NB4 (cell line): ENCODE results near the gene PCDHGC5.

ENCODE experiments used
- DNase-seq: peaks from one replicate; pipeline ENCODE4 v3.0.0; 2010; ENCODE audit warnings: low read depth
- H3K4me3 ChIP-seq: one replicate; pipeline ENCODE4 v1.5.1; 2011; ENCODE audit warnings: mild to moderate bottlenecking, low read depth, low read length, moderate library complexity
- MYC ChIP-seq: IDR thresholded peaks from 2 replicates; pipeline ENCODE4 v1.6.1; 2011; ENCODE audit warnings: low read depth, low read length
- POLR2A ChIP-seq: IDR thresholded peaks from 2 replicates; pipeline ENCODE4 v1.6.1; 2011; ENCODE audit warnings: mild to moderate bottlenecking; ENCODE audit not compliant: insufficient read length; ENCODE audit errors: extremely low read depth
- TF ChIP-seq, protein P1 (sequence below): IDR thresholded peaks from one replicate; pipeline ENCODE4 v1.5.1; 2012; ENCODE audit warnings: low read depth, low read length
- TF ChIP-seq, protein P2 (sequence below): IDR thresholded peaks from 2 replicates; pipeline ENCODE4 v1.6.1; 2011; ENCODE audit warnings: low read depth, low read length

Gene PCDHGC5

DNA sequence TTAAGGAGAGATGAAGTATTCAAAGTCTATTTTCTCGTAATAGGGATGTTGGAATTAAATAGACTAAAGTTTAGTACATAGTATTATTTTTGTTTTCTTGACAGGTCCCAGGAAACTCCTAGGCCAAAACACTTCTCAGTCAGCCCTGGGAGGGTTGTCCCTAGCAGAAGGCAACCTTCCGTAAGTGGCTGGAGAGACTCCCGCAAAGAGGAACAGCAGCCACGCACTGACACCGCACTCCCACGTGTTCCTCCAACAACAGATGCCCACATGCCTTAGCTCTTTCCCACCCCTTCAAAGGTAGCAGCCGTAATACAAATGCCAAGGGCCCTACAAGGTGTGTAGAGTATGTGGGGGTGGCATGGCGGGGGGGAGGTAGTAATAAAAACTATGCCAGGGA lies 28.4 kb downstream of the PCDHGC5 start:
- DNase-seq = no peak
- H3K4me3 ChIP-seq = no peak overlapping the region
- TF ChIP-seq, protein P1, sequence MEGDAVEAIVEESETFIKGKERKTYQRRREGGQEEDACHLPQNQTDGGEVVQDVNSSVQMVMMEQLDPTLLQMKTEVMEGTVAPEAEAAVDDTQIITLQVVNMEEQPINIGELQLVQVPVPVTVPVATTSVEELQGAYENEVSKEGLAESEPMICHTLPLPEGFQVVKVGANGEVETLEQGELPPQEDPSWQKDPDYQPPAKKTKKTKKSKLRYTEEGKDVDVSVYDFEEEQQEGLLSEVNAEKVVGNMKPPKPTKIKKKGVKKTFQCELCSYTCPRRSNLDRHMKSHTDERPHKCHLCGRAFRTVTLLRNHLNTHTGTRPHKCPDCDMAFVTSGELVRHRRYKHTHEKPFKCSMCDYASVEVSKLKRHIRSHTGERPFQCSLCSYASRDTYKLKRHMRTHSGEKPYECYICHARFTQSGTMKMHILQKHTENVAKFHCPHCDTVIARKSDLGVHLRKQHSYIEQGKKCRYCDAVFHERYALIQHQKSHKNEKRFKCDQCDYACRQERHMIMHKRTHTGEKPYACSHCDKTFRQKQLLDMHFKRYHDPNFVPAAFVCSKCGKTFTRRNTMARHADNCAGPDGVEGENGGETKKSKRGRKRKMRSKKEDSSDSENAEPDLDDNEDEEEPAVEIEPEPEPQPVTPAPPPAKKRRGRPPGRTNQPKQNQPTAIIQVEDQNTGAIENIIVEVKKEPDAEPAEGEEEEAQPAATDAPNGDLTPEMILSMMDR = no peak
- TF ChIP-seq, protein P2, sequence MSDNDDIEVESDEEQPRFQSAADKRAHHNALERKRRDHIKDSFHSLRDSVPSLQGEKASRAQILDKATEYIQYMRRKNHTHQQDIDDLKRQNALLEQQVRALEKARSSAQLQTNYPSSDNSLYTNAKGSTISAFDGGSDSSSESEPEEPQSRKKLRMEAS = no peak
- TF ChIP-seq MYC = no peak
- no peak for TF ChIP-seq POLR2A

DNA sequence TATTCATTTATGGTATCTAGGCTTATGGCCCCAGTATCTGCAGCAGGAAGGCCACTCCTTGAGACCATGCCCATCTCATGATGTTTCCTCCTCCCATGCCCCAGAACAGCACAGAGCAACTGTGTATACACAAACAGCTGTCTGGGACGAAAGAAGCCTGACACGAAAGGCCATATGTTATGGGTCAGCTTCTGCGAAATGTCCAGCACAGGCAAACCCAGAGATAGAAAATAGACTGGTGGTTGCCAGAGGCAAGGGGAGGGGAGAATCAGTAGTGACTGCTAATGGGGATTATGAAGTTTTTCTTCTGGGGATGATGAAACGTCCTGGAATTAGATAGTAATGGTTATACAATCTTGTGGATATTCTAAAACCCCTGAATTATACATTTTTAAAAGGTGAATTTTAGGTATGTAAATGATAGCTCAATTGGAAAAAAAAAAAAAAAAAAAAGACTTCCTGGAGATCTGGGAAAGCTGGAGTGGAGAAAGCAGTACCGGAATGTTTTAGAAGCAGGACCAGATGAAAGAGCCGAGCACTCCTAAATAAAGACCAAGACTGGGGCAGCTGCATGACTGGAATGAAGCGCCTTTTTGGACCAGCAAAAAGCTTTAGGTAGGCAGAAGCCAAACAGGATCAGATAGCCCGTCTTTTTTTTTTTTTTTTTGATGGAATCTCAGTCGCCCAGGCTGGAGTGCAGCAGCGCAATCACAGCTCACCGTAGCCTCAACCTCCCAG lies 29.2 kb downstream of the PCDHGC5 start:
- TF ChIP-seq, protein P1 = no peak
- TF ChIP-seq MYC (no peak), POLR2A (no peak)
- TF ChIP-seq, protein P2 = no peak
- no peak overlapping the region for H3K4me3 ChIP-seq
- no peak for DNase-seq

DNA sequence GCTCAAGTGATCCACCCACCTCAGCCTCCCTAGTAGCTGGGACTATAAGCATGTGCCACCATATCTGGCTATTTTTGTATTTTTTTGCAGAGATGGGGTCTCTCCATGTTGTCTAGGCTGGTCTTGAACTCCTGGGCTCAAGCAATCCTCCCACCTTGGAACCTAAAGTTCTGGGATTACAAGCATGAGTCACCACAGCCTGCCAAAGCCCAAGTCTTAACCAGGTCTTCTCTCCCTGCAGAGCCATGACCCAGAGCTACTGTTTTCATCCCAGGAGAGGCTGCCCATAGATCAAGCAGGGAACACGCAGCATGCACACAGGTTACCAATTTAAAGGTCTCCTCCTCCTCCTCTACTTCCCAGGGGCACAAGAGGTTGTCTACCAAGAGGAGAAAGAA lies 29.7 kb downstream of the PCDHGC5 start:
- H3K4me3 ChIP-seq = no peak overlapping the region
- DNase-seq = no peak
- TF ChIP-seq, protein P1 = no peak
- TF ChIP-seq, protein P2 = no peak
- TF ChIP-seq MYC = no peak
- TF ChIP-seq POLR2A = no peak

DNA sequence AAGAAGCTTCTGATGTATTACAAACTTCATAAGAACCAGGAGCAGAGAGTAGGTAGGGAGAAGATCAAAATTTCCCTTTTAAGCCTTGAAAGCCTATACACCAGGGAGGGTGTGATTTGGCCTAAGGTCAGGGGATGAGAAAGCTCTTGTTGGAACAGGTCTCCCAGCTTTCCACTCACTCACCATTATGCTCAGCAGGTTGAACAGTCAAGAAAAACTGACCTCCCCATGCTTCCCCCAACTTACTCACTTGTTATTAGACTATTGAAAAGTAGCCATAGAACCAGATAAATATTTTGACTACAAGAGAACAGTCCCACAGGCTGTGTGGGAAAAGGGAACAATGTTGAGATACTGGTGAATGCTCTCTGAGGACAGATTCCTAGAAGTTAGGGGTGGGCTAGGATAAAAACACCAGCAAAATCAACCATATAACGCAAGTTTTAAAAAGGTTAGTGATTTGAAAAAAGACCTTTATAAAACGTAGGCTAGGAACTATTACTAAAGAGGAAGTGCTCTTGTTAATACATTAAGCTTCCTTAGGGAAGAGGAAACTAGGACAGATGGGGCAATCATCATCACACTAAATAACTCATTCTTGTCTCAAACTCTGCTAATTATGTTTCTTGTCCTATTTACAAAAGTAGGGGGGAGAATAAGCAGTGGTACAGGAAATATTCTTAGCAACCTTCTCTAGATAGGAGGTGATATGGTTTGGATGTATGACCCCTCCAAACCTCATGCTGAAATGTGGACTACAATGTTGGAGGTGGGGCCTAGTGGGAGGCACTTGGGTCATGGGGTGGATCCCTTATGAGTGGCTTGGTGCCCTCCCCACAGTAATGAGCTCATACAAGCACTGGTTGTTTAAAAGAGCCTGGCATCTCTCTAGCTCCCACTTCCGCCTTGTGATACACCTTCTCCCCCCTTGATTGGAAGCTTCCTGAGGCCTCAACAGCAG lies 31.0 kb downstream of the PCDHGC5 start:
- no peak for DNase-seq
- TF ChIP-seq, protein P2 = no peak
- TF ChIP-seq POLR2A (no peak), MYC (no peak)
- TF ChIP-seq, protein P1 = no peak
- H3K4me3 ChIP-seq = no peak overlapping the region

DNA sequence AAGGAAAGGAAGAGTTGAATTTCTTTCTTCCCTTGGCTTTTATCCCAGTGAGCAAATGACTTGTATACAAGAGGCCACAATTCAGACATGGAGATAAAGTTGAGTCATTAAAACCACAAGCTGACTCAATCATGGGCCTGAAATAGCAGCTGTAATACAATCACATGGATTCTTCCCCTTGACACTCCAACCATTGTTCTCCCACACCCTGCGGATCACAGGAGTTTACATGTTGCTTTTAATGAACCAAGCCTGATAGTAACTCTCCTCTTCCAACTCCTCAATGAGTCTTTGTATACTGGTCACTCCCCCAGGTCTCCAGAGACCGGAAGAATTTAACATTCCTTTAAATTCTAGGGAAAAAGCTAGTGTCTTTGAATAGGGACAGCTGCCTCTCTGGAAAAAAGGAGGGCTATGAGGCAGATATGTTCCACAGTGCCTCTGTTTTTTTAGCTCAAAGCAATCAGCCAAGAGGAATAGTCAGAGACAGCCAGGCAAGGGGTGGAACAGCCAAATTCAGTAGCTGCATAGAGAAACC lies 32.4 kb downstream of the PCDHGC5 start:
- no peak overlapping the region for H3K4me3 ChIP-seq
- TF ChIP-seq, protein P1 = no peak
- TF ChIP-seq, protein P2 = peak; percentile 74
- peak; percentile 55; the same call in 1 of the 2 replicates for TF ChIP-seq MYC
- TF ChIP-seq POLR2A = no peak
- peak; percentile 88 for DNase-seq
